Transverse colon (tissue), 4 donors: ENCODE data around the gene PTPRD.

Experiments used
- CTCF ChIP-seq, 5 experiments: fragments of 200-600 bp in 3 of 5; fragments of 450-650 bp in 2 of 5; sonication (generic) in 3 of 5; IDR thresholded peaks; 1 replicate in 2 of 5; 2 replicates in 3 of 5; pipeline ENCODE4 v1.5.1; 2016 to 2017; ENCODE audit warnings: antibody characterized with exemption in 5 of 5, inconsistent platforms in 3 of 5, mild to moderate bottlenecking in 2 of 5, moderate library complexity in 1 of 5
- POLR2A ChIP-seq: fragments of 450-650 bp; IDR thresholded peaks from one replicate; pipeline ENCODE4 v1.6.1; 2016; ENCODE audit warnings: antibody characterized with exemption, mild to moderate bottlenecking, moderate library complexity
- POLR2AphosphoS5 ChIP-seq, 3 donors: sonication (generic); formaldehyde crosslinking; IDR thresholded peaks; one replicate each; pipeline ENCODE4 v1.6.1; 2016; ENCODE audit warnings: antibody characterized with exemption in 3 of 3

- TF ChIP-seq POLR2A (no peak), CTCF (IDR thresholded peaks at IDR 0.05) (no peak), POLR2AphosphoS5 (IDR thresholded peaks at IDR 0.05) (no peak)
These were observed 2224.7 kb downstream of the PTPRD start for GRCh38 chr9:8388132-8388531.
